Neural cell (in vitro differentiated cells): ENCODE measurements around the gene NDUFA8. TPM values are rescaled to one million over a fixed set of nuclear protein-coding genes. Genes with fewer than 3 reads are reported as not detected.
A peak's percentile ranks its signal among the peaks of the same experiment; 100 is the strongest.

ENCODE experiments used
- H2AFZ ChIP-seq: fragments of 200-600, 300-800 bp; sonication (generic), shearing (Covaris generic); 2 replicates; pipeline ENCODE4 v1.6.0; 2014; ENCODE audit warnings: low read depth, mild to moderate bottlenecking, antibody characterized with exemption, low read length, moderate library complexity
- H3F3A ChIP-seq: fragments of 200-600 bp; shearing (Covaris generic); 2 replicates; pipeline ENCODE4 v1.6.1; 2016; ENCODE audit warnings: mild to moderate bottlenecking, moderate library complexity, mixed read lengths, antibody characterized with exemption, low read length; ENCODE audit not compliant: insufficient read depth, poor library complexity, severe bottlenecking
- H3K27ac ChIP-seq: fragments of 200-600, 300-800 bp; sonication (generic), shearing (Covaris generic); 2 replicates; pipeline ENCODE4 v1.5.1; 2014; ENCODE audit warnings: mild to moderate bottlenecking, low read length, moderate library complexity
- H3K27me3 ChIP-seq: fragments of 300-800, 200-600 bp; sonication (generic), shearing (Covaris generic); 2 replicates; pipeline ENCODE4 v1.6.0; 2014; ENCODE audit warnings: mild to moderate bottlenecking, low read depth, low read length, moderate library complexity; ENCODE audit not compliant: insufficient read depth
- H3K36me3 ChIP-seq: fragments of 300-800, 200-600 bp; sonication (generic), shearing (Covaris generic); 2 replicates; pipeline ENCODE4 v1.5.1; 2014; ENCODE audit warnings: mild to moderate bottlenecking, antibody characterized with exemption, low read length, moderate library complexity; ENCODE audit not compliant: insufficient read depth
- H3K4me2 ChIP-seq: fragments of 300-800, 200-600 bp; sonication (generic), shearing (Covaris generic); 2 replicates; pipeline ENCODE4 v1.6.0; 2014; ENCODE audit warnings: mild to moderate bottlenecking, low read length
- H3K4me3 ChIP-seq: fragments of 300-800, 200-600 bp; sonication (generic), shearing (Covaris generic); 2 replicates; pipeline ENCODE4 v1.5.1; 2014; ENCODE audit warnings: mild to moderate bottlenecking, low read length, moderate library complexity
- H3K79me2 ChIP-seq: fragments of 200-600 bp; shearing (Covaris generic); replicated peaks from 2 replicates; pipeline ENCODE4 v1.6.0; 2014; ENCODE audit warnings: mild to moderate bottlenecking, low read length, moderate library complexity; ENCODE audit not compliant: insufficient read depth
- H3K9ac ChIP-seq: fragments of 300-800, 200-600 bp; sonication (generic), shearing (Covaris generic); 2 replicates; pipeline ENCODE4 v1.6.1; 2016; ENCODE audit warnings: mild to moderate bottlenecking, low read length, mixed read lengths
- H3K9me2 ChIP-seq: fragments of 200-600 bp; shearing (Covaris generic); 2 replicates; pipeline ENCODE4 v1.6.1; 2016; ENCODE audit warnings: mild to moderate bottlenecking, low read length, mixed read lengths; ENCODE audit not compliant: insufficient read depth
- H3K9me3 ChIP-seq: fragments of 200-600, 300-800 bp; sonication (generic), shearing (Covaris generic); 2 replicates; pipeline ENCODE4 v1.6.1; 2016; ENCODE audit warnings: mild to moderate bottlenecking, mixed run types, low read length, moderate library complexity, mixed read lengths
- H4K20me1 ChIP-seq: fragments of 200-600 bp; shearing (Covaris generic); 2 replicates; pipeline ENCODE4 v1.6.1; 2016; ENCODE audit warnings: mild to moderate bottlenecking, mixed run types; ENCODE audit not compliant: insufficient read depth
- EP300 ChIP-seq: fragments of 450-650 bp; conservative IDR thresholded peaks from 2 replicates; pipeline ENCODE4 v1.6.1; 2014; ENCODE audit warnings: antibody characterized with exemption, mild to moderate bottlenecking, moderate library complexity; ENCODE audit not compliant: poor library complexity, severe bottlenecking
- EZH2 ChIP-seq: fragments of 200-600, 300-800 bp; shearing (Covaris generic), sonication (generic); IDR thresholded peaks from 2 replicates; pipeline ENCODE4 v1.6.1; 2014; ENCODE audit warnings: antibody characterized with exemption, low read length, borderline replicate concordance, mild to moderate bottlenecking; ENCODE audit not compliant: insufficient read depth, poor library complexity, severe bottlenecking
- MXI1 ChIP-seq: fragments of 450-650 bp; conservative IDR thresholded peaks from 2 replicates; pipeline ENCODE4 v1.6.1; 2014; ENCODE audit warnings: antibody characterized with exemption, mild to moderate bottlenecking; ENCODE audit not compliant: poor library complexity, severe bottlenecking
- POLR2AphosphoS5 ChIP-seq: IDR thresholded peaks from 2 replicates; pipeline ENCODE4 v1.6.1; 2012
- RAD21 ChIP-seq: fragments of 450-650 bp; conservative IDR thresholded peaks from 2 replicates; pipeline ENCODE4 v1.6.1; 2014; ENCODE audit warnings: antibody characterized with exemption, mild to moderate bottlenecking, moderate library complexity
- SMC3 ChIP-seq: fragments of 450-650 bp; conservative IDR thresholded peaks from 2 replicates; pipeline ENCODE4 v1.6.1; 2014; ENCODE audit warnings: antibody characterized with exemption, mild to moderate bottlenecking, moderate library complexity; ENCODE audit not compliant: poor library complexity
- TAF1 ChIP-seq: IDR thresholded peaks from 2 replicates; pipeline ENCODE4 v1.6.1; 2012; ENCODE audit warnings: low read depth
- polyA plus RNA-seq: library from polyadenylated mRNA; depleted of rRNA; stranded (reverse); fragments of >200 nt; gene quantifications from 2 replicates; pipeline ENCODE4 v1.2.3, GENCODE V29; 2014
- TF ChIP-seq, protein P1 (sequence below): fragments of 450-650 bp; IDR thresholded peaks from 2 replicates; pipeline ENCODE4 v1.5.1; 2014; ENCODE audit warnings: antibody characterized with exemption, mild to moderate bottlenecking, moderate library complexity; ENCODE audit not compliant: poor library complexity, severe bottlenecking
- TF ChIP-seq, protein P2 (sequence below): IDR thresholded peaks from 2 replicates; pipeline ENCODE4 v1.6.1; 2012; ENCODE audit warnings: borderline replicate concordance

Gene NDUFA8
- polyA plus RNA-seq, 1 donor from 2014 or later: 65.0 TPM

DNA sequence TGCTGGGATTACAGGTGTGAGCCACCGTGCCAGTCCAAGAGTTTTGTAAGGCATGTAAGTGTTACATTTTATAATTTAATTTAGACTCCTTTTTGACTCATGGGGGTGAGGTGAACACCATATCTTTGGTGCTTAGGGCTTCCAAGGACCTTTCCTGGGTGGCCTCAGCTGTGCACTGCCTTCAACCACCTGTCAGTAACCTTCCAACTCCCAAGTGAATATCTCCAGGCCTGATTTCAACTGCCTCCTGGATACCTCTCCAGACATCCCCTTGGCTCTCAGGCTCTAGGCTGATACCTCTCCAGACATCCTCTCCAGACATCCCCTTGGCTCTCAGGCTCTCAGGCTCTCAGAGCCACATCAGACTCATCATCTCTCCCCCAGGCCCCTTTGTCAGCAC is 35.5 kb downstream of the NDUFA8 start:
- H2AFZ ChIP-seq: no peak overlapping the region
- no peak overlapping the region for H3K4me3 ChIP-seq
- no peaks in the 10 kb centered on the region for H3K9me2 ChIP-seq
- H3K9me3 ChIP-seq: no peaks in the 10 kb centered on the region
- H3F3A ChIP-seq: no peaks in the 10 kb centered on the region
- peaks cover 44% of the 10 kb centered on the region for H3K27me3 ChIP-seq
- no peaks in the 10 kb centered on the region for H3K79me2 ChIP-seq
- no peaks in the 10 kb centered on the region for H4K20me1 ChIP-seq
- H3K36me3 ChIP-seq: no peaks in the 10 kb centered on the region
- TF ChIP-seq TAF1 (no peak), EP300 (no peak), RAD21 (no peak)
- H3K9ac ChIP-seq: no peak overlapping the region
- H3K4me2 ChIP-seq: no peak overlapping the region
- no peak overlapping the region for H3K27ac ChIP-seq

- H3K9me2 ChIP-seq: no peaks in the 10 kb centered on the region
- no peak overlapping the region for H3K4me3 ChIP-seq
- H3K9ac ChIP-seq: no peak overlapping the region
- H3F3A ChIP-seq: no peaks in the 10 kb centered on the region
- H3K4me2 ChIP-seq: no peak overlapping the region
- H3K36me3 ChIP-seq: no peaks in the 10 kb centered on the region
- no peak overlapping the region for H3K27ac ChIP-seq
- H3K27me3 ChIP-seq: peaks cover 40% of the 10 kb centered on the region
- TF ChIP-seq, protein P1, sequence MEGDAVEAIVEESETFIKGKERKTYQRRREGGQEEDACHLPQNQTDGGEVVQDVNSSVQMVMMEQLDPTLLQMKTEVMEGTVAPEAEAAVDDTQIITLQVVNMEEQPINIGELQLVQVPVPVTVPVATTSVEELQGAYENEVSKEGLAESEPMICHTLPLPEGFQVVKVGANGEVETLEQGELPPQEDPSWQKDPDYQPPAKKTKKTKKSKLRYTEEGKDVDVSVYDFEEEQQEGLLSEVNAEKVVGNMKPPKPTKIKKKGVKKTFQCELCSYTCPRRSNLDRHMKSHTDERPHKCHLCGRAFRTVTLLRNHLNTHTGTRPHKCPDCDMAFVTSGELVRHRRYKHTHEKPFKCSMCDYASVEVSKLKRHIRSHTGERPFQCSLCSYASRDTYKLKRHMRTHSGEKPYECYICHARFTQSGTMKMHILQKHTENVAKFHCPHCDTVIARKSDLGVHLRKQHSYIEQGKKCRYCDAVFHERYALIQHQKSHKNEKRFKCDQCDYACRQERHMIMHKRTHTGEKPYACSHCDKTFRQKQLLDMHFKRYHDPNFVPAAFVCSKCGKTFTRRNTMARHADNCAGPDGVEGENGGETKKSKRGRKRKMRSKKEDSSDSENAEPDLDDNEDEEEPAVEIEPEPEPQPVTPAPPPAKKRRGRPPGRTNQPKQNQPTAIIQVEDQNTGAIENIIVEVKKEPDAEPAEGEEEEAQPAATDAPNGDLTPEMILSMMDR: peak; percentile 91
- TF ChIP-seq SMC3 (peak; percentile 87), RAD21 (peak; percentile 76), MXI1 (no peak)
- no peaks in the 10 kb centered on the region for H4K20me1 ChIP-seq
- no peaks in the 10 kb centered on the region for H3K9me3 ChIP-seq
- no peak overlapping the region for H2AFZ ChIP-seq
- no peaks in the 10 kb centered on the region for H3K79me2 ChIP-seq
These were observed 36.5 kb downstream of the NDUFA8 start for GRCh38 chr9:122122903-122123632.

DNA sequence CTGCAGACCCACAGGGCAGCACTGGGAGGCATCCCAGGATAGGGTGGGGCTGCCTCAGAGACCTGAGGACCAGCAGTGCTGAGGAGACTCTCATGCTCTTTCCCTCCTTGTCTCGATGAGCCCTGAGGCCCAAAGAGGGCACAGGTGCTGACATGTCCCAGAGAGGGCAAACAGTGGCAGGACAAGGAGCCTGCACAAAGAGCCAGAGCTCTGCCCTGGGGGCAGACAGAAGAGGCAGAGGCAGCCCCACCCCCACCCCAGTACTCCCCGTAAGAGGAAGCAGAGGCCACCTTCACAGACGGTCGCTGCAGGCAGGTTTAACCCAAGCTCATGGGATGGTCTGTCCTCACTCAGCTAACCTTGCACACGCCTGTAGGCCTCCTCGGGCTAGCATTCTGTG is 37.1 kb downstream of the NDUFA8 start:
- TF ChIP-seq EZH2 (no peak), MXI1 (no peak), RAD21 (no peak)
- Histone ChIP-seq H3K36me3 (no peaks in the 10 kb centered on the region), H3K79me2 (no peaks in the 10 kb centered on the region), H2AFZ (no peak overlapping the region), H3F3A (no peaks in the 10 kb centered on the region), H3K27me3 (peaks cover 34% of the 10 kb centered on the region), H3K4me2 (no peak overlapping the region), H3K27ac (no peak overlapping the region), H3K4me3 (no peak overlapping the region), H3K9ac (no peak overlapping the region), H4K20me1 (no peaks in the 10 kb centered on the region), H3K9me2 (no peaks in the 10 kb centered on the region), H3K9me3 (no peaks in the 10 kb centered on the region)

DNA sequence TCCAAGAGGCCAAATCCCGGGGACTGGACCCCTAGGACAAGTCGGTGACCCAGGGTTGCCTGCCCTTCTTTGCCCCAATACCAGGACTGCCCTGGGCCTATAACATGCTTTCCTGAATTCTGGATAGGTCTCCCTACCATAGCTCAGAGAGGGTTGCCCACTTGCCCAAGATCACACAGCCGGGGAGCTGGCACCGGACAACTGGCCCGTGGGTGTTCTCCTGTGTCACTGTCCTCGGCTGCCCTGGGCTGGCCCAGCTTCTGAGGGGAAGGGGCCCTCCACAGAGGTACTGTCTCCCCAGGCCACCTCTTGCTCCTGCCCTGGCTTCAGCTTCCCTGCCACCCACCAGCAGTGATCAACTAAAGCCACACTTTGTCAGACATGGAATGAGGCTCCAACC is 37.6 kb downstream of the NDUFA8 start:
- H3K4me2 ChIP-seq: no peak overlapping the region
- peaks cover 29% of the 10 kb centered on the region for H3K27me3 ChIP-seq
- no peaks in the 10 kb centered on the region for H3K9me2 ChIP-seq
- H3K27ac ChIP-seq: no peak overlapping the region
- H3K4me3 ChIP-seq: no peak overlapping the region
- no peaks in the 10 kb centered on the region for H3K9me3 ChIP-seq
- H3K36me3 ChIP-seq: no peaks in the 10 kb centered on the region
- H3K9ac ChIP-seq: no peak overlapping the region
- H3F3A ChIP-seq: no peaks in the 10 kb centered on the region
- no peaks in the 10 kb centered on the region for H4K20me1 ChIP-seq
- TF ChIP-seq EZH2: no peak
- TF ChIP-seq, protein P1: no peak
- no peak for TF ChIP-seq RAD21
- TF ChIP-seq MXI1: no peak
- TF ChIP-seq, protein P2, sequence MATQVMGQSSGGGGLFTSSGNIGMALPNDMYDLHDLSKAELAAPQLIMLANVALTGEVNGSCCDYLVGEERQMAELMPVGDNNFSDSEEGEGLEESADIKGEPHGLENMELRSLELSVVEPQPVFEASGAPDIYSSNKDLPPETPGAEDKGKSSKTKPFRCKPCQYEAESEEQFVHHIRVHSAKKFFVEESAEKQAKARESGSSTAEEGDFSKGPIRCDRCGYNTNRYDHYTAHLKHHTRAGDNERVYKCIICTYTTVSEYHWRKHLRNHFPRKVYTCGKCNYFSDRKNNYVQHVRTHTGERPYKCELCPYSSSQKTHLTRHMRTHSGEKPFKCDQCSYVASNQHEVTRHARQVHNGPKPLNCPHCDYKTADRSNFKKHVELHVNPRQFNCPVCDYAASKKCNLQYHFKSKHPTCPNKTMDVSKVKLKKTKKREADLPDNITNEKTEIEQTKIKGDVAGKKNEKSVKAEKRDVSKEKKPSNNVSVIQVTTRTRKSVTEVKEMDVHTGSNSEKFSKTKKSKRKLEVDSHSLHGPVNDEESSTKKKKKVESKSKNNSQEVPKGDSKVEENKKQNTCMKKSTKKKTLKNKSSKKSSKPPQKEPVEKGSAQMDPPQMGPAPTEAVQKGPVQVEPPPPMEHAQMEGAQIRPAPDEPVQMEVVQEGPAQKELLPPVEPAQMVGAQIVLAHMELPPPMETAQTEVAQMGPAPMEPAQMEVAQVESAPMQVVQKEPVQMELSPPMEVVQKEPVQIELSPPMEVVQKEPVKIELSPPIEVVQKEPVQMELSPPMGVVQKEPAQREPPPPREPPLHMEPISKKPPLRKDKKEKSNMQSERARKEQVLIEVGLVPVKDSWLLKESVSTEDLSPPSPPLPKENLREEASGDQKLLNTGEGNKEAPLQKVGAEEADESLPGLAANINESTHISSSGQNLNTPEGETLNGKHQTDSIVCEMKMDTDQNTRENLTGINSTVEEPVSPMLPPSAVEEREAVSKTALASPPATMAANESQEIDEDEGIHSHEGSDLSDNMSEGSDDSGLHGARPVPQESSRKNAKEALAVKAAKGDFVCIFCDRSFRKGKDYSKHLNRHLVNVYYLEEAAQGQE: no peak
- no peak for TF ChIP-seq SMC3
- no peak for TF ChIP-seq POLR2AphosphoS5
- TF ChIP-seq TAF1: no peak
- no peak for TF ChIP-seq EP300
- no peaks in the 10 kb centered on the region for H3K79me2 ChIP-seq
- H2AFZ ChIP-seq: no peak overlapping the region
